ENCODE measurements around the gene ATOSB.

The ATOSB gene

DNA sequence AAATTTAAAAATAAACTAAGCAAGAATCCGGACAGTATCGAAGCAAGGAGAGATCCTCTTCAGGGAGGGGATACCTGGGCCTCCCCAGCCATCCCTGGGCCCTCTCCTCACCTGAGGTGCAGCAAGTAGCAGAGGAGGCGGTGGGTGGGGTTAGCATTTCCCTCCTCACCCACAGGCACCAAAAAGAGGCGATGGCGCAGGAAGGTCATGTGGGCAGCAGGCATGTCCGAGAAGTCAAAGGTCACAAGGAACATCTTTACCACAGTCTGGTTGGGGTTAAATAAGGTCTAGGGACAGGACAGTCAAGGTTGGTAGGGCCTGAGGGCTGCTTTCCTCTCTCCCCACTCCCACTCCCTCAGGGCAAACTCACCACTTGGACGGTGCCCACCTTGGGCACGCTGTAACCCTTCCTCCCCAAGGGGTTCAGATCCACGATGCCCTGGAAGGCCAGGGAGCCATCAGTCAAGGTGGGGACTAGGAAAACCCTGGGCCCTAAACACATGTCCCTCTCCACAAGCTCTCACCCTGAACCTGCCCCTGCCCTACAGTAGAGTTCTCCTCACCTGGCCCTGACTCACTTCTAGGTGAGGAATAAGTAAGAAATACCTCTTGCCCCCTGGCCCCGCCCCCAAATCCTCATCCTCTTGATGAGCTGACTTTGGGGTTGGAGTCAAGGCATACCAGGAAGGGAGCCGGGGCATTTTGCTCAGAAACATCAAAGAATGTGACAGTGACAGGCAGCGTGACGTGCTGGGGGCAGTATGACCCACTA, 9.9 kb downstream of the ATOSB start:
- H3K9me3 ChIP-seq (ENCODE audit: insufficient read depth, low read length, severe bottlenecking): no peaks in the 10 kb centered on the region
- no peak overlapping the region for H3K9ac ChIP-seq (ENCODE audit: low read depth, low read length)
- ATAC-seq (ENCODE audit: insufficient read depth, low read depth): no peak
- no peak overlapping the region for H3K27ac ChIP-seq (ENCODE audit: low read length)
- H3K4me1 ChIP-seq (ENCODE audit: insufficient read depth, low read length): peaks cover 33% of the 10 kb centered on the region
- no peak overlapping the region for H3K4me3 ChIP-seq (ENCODE audit: low read depth in 1 of 2, low read length in 2 of 2)
- H3K27me3 ChIP-seq (ENCODE audit: insufficient read depth, low read length, poor library complexity): no peaks in the 10 kb centered on the region
- H4K20me1 ChIP-seq (ENCODE audit: insufficient read depth, low read length): no peaks in the 10 kb centered on the region
- no peak overlapping the region for H3K4me2 ChIP-seq (ENCODE audit: insufficient read depth, low read length)
- H3K79me2 ChIP-seq (ENCODE audit: insufficient read depth, low read length): peaks cover 15% of the 10 kb centered on the region
- no peak for DNase-seq
- TF ChIP-seq CTCF (IDR thresholded peaks at IDR 0.05; ENCODE audit: borderline replicate concordance, extremely low read depth, low read length, poor library complexity, severe bottlenecking): no peak
- TF ChIP-seq EZH2 (IDR thresholded peaks at IDR 0.05; ENCODE audit: borderline replicate concordance, low read depth, low read length, severe bottlenecking): no peak
- peaks cover 11% of the 10 kb centered on the region for H3K36me3 ChIP-seq (ENCODE audit: insufficient read depth, low read length)
- no peak overlapping the region for H2AFZ ChIP-seq (ENCODE audit: low read depth, low read length)

- TF ChIP-seq EZH2 (IDR thresholded peaks at IDR 0.05; ENCODE audit: borderline replicate concordance, low read depth, low read length, severe bottlenecking): no peak
- TF ChIP-seq CTCF (IDR thresholded peaks at IDR 0.05; ENCODE audit: borderline replicate concordance, extremely low read depth, low read length, poor library complexity, severe bottlenecking): no peak
- ATAC-seq (ENCODE audit: insufficient read depth, low read depth) (no peak), DNase-seq (no peak)
- Histone ChIP-seq H3K4me2 (ENCODE audit: insufficient read depth, low read length) (no peak overlapping the region), H3K27me3 (ENCODE audit: insufficient read depth, low read length, poor library complexity) (no peaks in the 10 kb centered on the region), H3K27ac (ENCODE audit: low read length) (no peak overlapping the region), H2AFZ (ENCODE audit: low read depth, low read length) (no peak overlapping the region), H3K4me1 (ENCODE audit: insufficient read depth, low read length) (peaks cover 28% of the 10 kb centered on the region), H3K4me3 (ENCODE audit: low read depth in 1 of 2, low read length in 2 of 2) (no peak overlapping the region), H4K20me1 (ENCODE audit: insufficient read depth, low read length) (no peaks in the 10 kb centered on the region), H3K36me3 (ENCODE audit: insufficient read depth, low read length) (peaks cover 17% of the 10 kb centered on the region), H3K9me3 (ENCODE audit: insufficient read depth, low read length, severe bottlenecking) (no peaks in the 10 kb centered on the region), H3K79me2 (ENCODE audit: insufficient read depth, low read length) (peaks cover 15% of the 10 kb centered on the region), H3K9ac (ENCODE audit: low read depth, low read length) (no peak overlapping the region)
These were observed 10.5 kb downstream of the ATOSB start for GRCh38 chr9:35105126-35105525.

DNA sequence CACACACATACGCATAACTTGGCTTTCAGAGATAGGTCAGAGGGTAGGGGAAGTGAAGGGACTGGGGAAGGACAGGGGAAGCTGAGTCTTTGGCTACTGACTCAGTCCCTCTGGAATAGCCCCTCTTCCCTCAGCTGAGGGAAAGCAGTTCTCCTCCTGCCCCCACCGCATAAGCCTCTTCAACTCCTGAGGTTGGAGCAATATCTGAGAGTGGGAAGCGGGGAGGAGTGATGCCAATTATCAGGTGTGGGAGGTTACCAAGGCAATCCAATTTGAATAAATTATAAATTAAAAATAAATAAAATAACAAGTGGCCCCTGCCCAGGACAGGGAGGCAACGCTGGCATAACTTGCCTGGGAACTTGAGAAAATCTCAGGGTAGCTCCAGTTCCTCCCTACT, 11.1 kb downstream of the ATOSB start:
- Histone ChIP-seq H3K79me2 (ENCODE audit: insufficient read depth, low read length) (peaks cover 15% of the 10 kb centered on the region), H3K9me3 (ENCODE audit: insufficient read depth, low read length, severe bottlenecking) (no peaks in the 10 kb centered on the region), H3K27ac (ENCODE audit: low read length) (no peak overlapping the region), H3K27me3 (ENCODE audit: insufficient read depth, low read length, poor library complexity) (no peaks in the 10 kb centered on the region), H3K4me1 (ENCODE audit: insufficient read depth, low read length) (peaks cover 28% of the 10 kb centered on the region), H3K4me2 (ENCODE audit: insufficient read depth, low read length) (no peak overlapping the region), H3K36me3 (ENCODE audit: insufficient read depth, low read length) (peaks cover 21% of the 10 kb centered on the region), H4K20me1 (ENCODE audit: insufficient read depth, low read length) (no peaks in the 10 kb centered on the region), H3K9ac (ENCODE audit: low read depth, low read length) (no peak overlapping the region), H2AFZ (ENCODE audit: low read depth, low read length) (no peak overlapping the region), H3K4me3 (ENCODE audit: low read depth in 1 of 2, low read length in 2 of 2) (no peak overlapping the region)
- DNase-seq (no peak), ATAC-seq (ENCODE audit: insufficient read depth, low read depth) (no peak)
- TF ChIP-seq EZH2 (IDR thresholded peaks at IDR 0.05; ENCODE audit: borderline replicate concordance, low read depth, low read length, severe bottlenecking): no peak
- no peak for TF ChIP-seq CTCF (IDR thresholded peaks at IDR 0.05; ENCODE audit: borderline replicate concordance, extremely low read depth, low read length, poor library complexity, severe bottlenecking)
